K562 (cell line): ENCODE data around the gene PODN. TPM values are rescaled to one million over a fixed set of nuclear protein-coding genes. Genes with fewer than 3 reads are reported as not detected.

ENCODE experiments used
- ATAC-seq: fragments of 200-7000 bp; cut with Tn5 transposase; 3 replicates; pipeline ENCODE4 v1.9.1; 2020; ENCODE audit warnings: moderate library complexity
- BruUV-seq: library from RNA; stranded (reverse); fragments of 400-500 nt; replicated peaks from 2 replicates; lab custom pipeline; 2021; lab: Mats Ljungman, UMichigan
- CTCF ChIA-PET: fragments of 300-600 bp; formaldehyde crosslinking; extraction: SDS; loops from one replicate; lab custom pipeline; 2021; ENCODE audit warnings: low intra/inter-chr PET ratio; lab: Yijun Ruan, JAX
- POLR2A ChIA-PET: fragments of 300-600, 350-650 bp; sonication (Branson Sonifier 250); formaldehyde crosslinking; extraction: SDS; loops from one replicate; lab custom pipeline; 2021; ENCODE audit warnings: antibody characterized with exemption, inconsistent platforms; lab: Yijun Ruan, JAX
- DNase-seq, 4 experiments: peaks; one replicate each; pipeline versions ENCODE4 v3.0.0 to v3.0.0-alpha.2; 2011 to 2018; ENCODE audit warnings: low spot score in 3 of 4, mixed read lengths in 3 of 4; ENCODE audit errors: extremely low read depth in 1 of 4
- FAIRE-seq: peaks from 2 replicates; lab custom pipeline; 2011; peaks lifted over from hg19 to GRCh38; lab: Jason Lieb, UNC
- H2AFZ ChIP-seq: 2 replicates; pipeline ENCODE4 v1.6.0; 2011; ENCODE audit warnings: low read depth, low read length, control low read depth, inconsistent platforms
- H3K27ac ChIP-seq: fragments of 200-600 bp; 3 replicates; pipeline ENCODE4 v1.8.0; 2011; ENCODE audit warnings: low read depth, mild to moderate bottlenecking, control low read depth, inconsistent platforms, low read length, moderate library complexity, mixed read lengths; ENCODE audit errors: extremely low read depth
- H3K27me3 ChIP-seq, 2 experiments: fragments of 300-600 bp in 1 of 2; 2 replicates in 1 of 2; 3 replicates in 1 of 2; pipeline versions ENCODE4 v1.6.0 to v1.8.0; 2011; ENCODE audit warnings: inconsistent platforms in 2 of 2, low read length in 2 of 2, mild to moderate bottlenecking in 1 of 2, mixed read lengths in 1 of 2, moderate library complexity in 1 of 2; ENCODE audit not compliant: control insufficient read depth in 2 of 2, insufficient read depth in 2 of 2
- H3K36me3 ChIP-seq: fragments of 300-600 bp; 3 replicates; pipeline ENCODE4 v1.8.0; 2011; ENCODE audit warnings: mild to moderate bottlenecking, low read length, inconsistent platforms; ENCODE audit not compliant: control insufficient read depth, insufficient read depth
- H3K4me1 ChIP-seq, 2 experiments: fragments of 200-600 bp in 1 of 2; replicated peaks in 1 of 2; 2 replicates in 1 of 2; 3 replicates in 1 of 2; pipeline versions ENCODE4 v1.5.1 to v1.8.0; 2011; ENCODE audit warnings: inconsistent platforms in 2 of 2, low read length in 2 of 2, mild to moderate bottlenecking in 1 of 2, mixed read lengths in 1 of 2, moderate library complexity in 1 of 2; ENCODE audit not compliant: control insufficient read depth in 2 of 2, insufficient read depth in 2 of 2
- H3K4me2 ChIP-seq: 2 replicates; pipeline ENCODE4 v1.6.1; 2011; ENCODE audit warnings: low read length, control low read depth, inconsistent platforms, mixed read lengths; ENCODE audit not compliant: insufficient read depth
- H3K4me3 ChIP-seq: fragments of 200-600 bp; sonication (generic), shearing (Covaris generic); 2 replicates; pipeline ENCODE4 v1.5.1; 2016; ENCODE audit warnings: control low read depth, inconsistent platforms
- H3K79me2 ChIP-seq: fragments of 200-600 bp; 3 replicates; pipeline ENCODE4 v1.8.0; 2011; ENCODE audit warnings: low read length, inconsistent platforms; ENCODE audit not compliant: control insufficient read depth, insufficient read depth
- H3K9ac ChIP-seq, 2 experiments: 2 replicates each; pipeline versions ENCODE4 v1.6.0 to v1.6.1; 2011; ENCODE audit warnings: low read depth in 2 of 2, low read length in 2 of 2, control low read depth in 1 of 2, inconsistent platforms in 1 of 2, mild to moderate bottlenecking in 1 of 2, mixed read lengths in 1 of 2; ENCODE audit not compliant: insufficient read depth in 1 of 2
- H3K9me1 ChIP-seq: one replicate; pipeline ENCODE4 v1.6.0; 2011; ENCODE audit warnings: inconsistent platforms, mild to moderate bottlenecking, low read length, moderate library complexity; ENCODE audit not compliant: control insufficient read depth, insufficient read depth
- H3K9me3 ChIP-seq: replicated peaks from 2 replicates; pipeline ENCODE4 v1.5.1; 2011; ENCODE audit warnings: low read depth, low read length, inconsistent platforms; ENCODE audit not compliant: control insufficient read depth, insufficient read depth
- H4K20me1 ChIP-seq: replicated peaks from 2 replicates; pipeline ENCODE4 v1.6.1; 2011; ENCODE audit warnings: low read length, inconsistent platforms, mixed read lengths; ENCODE audit not compliant: control insufficient read depth, insufficient read depth
- E2F5 ChIP-seq: sonication (generic); formaldehyde crosslinking; IDR thresholded peaks from 2 replicates; pipeline ENCODE4 v1.8.0; 2022; ENCODE audit warnings: mild to moderate bottlenecking, missing genetic modification reagents
- TEAD4 ChIP-seq, 2 experiments: sonication (generic) in 1 of 2; formaldehyde crosslinking in 1 of 2; IDR thresholded peaks; 2 replicates each; pipeline versions ENCODE4 v1.6.1 to v1.8.0; 2012 to 2022; ENCODE audit warnings: borderline replicate concordance in 1 of 2, inconsistent platforms in 1 of 2, low read length in 1 of 2, mild to moderate bottlenecking in 1 of 2, missing genetic modification reagents in 1 of 2
- ZNF23 ChIP-seq: fragments of 250-450 bp; sonication (Bioruptor Pico); IDR thresholded peaks from 2 replicates; pipeline ENCODE4 v1.4.0; 2020; ENCODE audit warnings: mild to moderate bottlenecking
- ZNF347 ChIP-seq: fragments of 450-650 bp; formaldehyde crosslinking; IDR thresholded peaks from 2 replicates; pipeline ENCODE4 v1.4.0; 2020; ENCODE audit warnings: low read depth, mild to moderate bottlenecking, moderate library complexity
- ZNF449 ChIP-seq: fragments of 250-450 bp; sonication (Bioruptor Pico); IDR thresholded peaks from 2 replicates; pipeline ENCODE4 v1.8.0; 2022; ENCODE audit warnings: moderate library complexity, mild to moderate bottlenecking, inconsistent platforms
- ZNF586 ChIP-seq: fragments of 450-650 bp; formaldehyde crosslinking; conservative IDR thresholded peaks from 2 replicates; pipeline ENCODE4 v1.4.0; 2020; ENCODE audit warnings: mild to moderate bottlenecking, moderate library complexity
- WGBS: fragments of 100-300 bp; shearing (Covaris generic); methylation state at CpG from one replicate; pipeline ENCODE4 v1.1.6; 2016; ENCODE audit warnings: low coverage, mixed read lengths; ENCODE audit not compliant: insufficient coverage; ENCODE audit errors: missing lambda C conversion rate; 5-methylcytosine and 5-hydroxymethylcytosine counted together
- in situ Hi-C: fragments of 300-500 bp; cut with MboI; formaldehyde crosslinking; loops from 4 replicates; pipeline ENCODE4 v1.15.0; 2018; ENCODE audit warnings: inconsistent platforms, mixed read lengths
- intact Hi-C: fragments of 100-400 bp; cut with micrococcal nuclease; formaldehyde crosslinking; loops from 2 replicates; pipeline ENCODE4 v1.14.2; 2022
- polyA plus RNA-seq, 8 experiments: library from polyadenylated mRNA; depleted of rRNA in 4 of 8; stranded (reverse) in 5 of 8; unstranded in 3 of 8; fragments of >200 nt; fragmentation: Nextera tagmentation in 2 of 8; fragmentation: Illumina TruSeq in 1 of 8; extraction: Ambion mirVana in 2 of 8; extraction: Trizol in 1 of 8; gene quantifications; 2 replicates each; pipeline versions ENCODE4 v1.2.1 to v1.2.3, GENCODE V29; 2011 to 2014; ENCODE audit warnings: inconsistent platforms in 1 of 8, missing spikeins in 1 of 8
- total RNA-seq, 7 experiments: library from RNA; depleted of rRNA in 6 of 7; stranded (reverse); fragments of >200 nt in 6 of 7; fragmentation: Illumina TruSeq in 2 of 7; extraction: Trizol in 2 of 7; gene quantifications; 2 replicates each; pipeline versions ENCODE4 v1.2.1 to v1.2.3, GENCODE V29; 2011 to 2021; ENCODE audit warnings: low replicate concordance in 1 of 7

Gene PODN
- total and polyA plus RNA-seq, 9 of the 15 experiments (the other 6 are each of a cell fraction or from before 2014, with no cell fraction given): not detected

GRCh38 chr1:53088616-53089300 is 26.7 kb downstream of the PODN start:
- peaks cover 25 to 41% of the 10 kb centered on the region in 2 experiments for H3K27me3 ChIP-seq
- 0 out of 2 replicates have a peak overlapping the region, but pooled peaks have one; percentile 12 for H2AFZ ChIP-seq
- H3K4me1 ChIP-seq: peaks cover 8 to 57% of the 10 kb centered on the region in 2 experiments; a peak in 3 of 5 replicates
- 25% methylated on average over 19 of the region's 19 CpGs for WGBS
- H3K79me2 ChIP-seq: no peaks in the 10 kb centered on the region
- ChIA-PET POLR2A (interaction anchor here (0.6 to 1.2 kb wide), 5 partner anchors 14 to 607 kb away, joined by 3 to 4 read pairs (median 3); no protein-coding TSS in a partner anchor), CTCF (no interaction called here)
- no peaks in the 10 kb centered on the region for H3K9me1 ChIP-seq
- H3K36me3 ChIP-seq: no peaks in the 10 kb centered on the region
- no peak for FAIRE-seq
- H4K20me1 ChIP-seq: 0 out of 2 replicates have a peak, but pooled peaks cover 3% of the 10 kb centered on the region
- peak in 1 of 4 experiments; percentile 24 for DNase-seq
- peak overlapping the region; percentile 12; the same call in 1 of the 2 replicates for H3K4me2 ChIP-seq
- BruUV-seq: no TSS peak
- in situ Hi-C loops (no loop called here), intact Hi-C loops (no loop called here)
- peak overlapping the region in 1 of 2 experiments; percentile 38; a peak in 2 of 4 replicates for H3K9ac ChIP-seq
- no peak for ATAC-seq
- H3K4me3 ChIP-seq: no peak overlapping the region
- TF ChIP-seq ZNF23 (CRISPR knock-in tag) (no peak), ZNF347 (no peak), E2F5 (CRISPR knock-in tag) (no peak), ZNF449 (CRISPR knock-in tag) (no peak), TEAD4 (IDR thresholded peaks at IDR 0.05; ENCODE audit: low read length) (no peak), TEAD4 (CRISPR knock-in tag; IDR thresholded peaks at IDR 0.05; ENCODE audit: borderline replicate concordance) (no peak), ZNF586 (CRISPR knock-in tag) (no peak)
- no peaks in the 10 kb centered on the region for H3K9me3 ChIP-seq
- H3K27ac ChIP-seq: no peak overlapping the region
